ENCODE data around the gene LCN12.

DNA sequence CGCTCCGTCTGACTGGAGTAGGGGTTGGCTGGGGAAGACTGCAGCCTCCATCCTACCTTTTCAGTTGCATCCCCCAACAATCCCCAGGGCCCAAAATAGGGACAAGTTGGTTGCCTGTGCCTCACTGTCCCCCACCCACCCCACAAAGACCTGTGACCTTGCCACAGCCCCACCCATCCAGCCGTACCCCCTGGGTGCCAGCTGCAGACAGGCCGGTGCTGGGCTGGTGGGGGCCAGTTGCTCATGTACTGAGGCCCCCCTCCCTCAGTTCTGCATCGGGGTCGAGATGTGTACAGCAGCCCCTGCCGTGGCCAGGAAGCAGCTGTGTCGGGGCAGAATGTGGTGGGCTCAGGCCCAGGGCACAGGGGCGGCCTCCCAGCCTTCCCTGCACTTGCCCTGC, 31.1 kb downstream of the LCN12 start:
- TF ChIP-seq, protein P1, sequence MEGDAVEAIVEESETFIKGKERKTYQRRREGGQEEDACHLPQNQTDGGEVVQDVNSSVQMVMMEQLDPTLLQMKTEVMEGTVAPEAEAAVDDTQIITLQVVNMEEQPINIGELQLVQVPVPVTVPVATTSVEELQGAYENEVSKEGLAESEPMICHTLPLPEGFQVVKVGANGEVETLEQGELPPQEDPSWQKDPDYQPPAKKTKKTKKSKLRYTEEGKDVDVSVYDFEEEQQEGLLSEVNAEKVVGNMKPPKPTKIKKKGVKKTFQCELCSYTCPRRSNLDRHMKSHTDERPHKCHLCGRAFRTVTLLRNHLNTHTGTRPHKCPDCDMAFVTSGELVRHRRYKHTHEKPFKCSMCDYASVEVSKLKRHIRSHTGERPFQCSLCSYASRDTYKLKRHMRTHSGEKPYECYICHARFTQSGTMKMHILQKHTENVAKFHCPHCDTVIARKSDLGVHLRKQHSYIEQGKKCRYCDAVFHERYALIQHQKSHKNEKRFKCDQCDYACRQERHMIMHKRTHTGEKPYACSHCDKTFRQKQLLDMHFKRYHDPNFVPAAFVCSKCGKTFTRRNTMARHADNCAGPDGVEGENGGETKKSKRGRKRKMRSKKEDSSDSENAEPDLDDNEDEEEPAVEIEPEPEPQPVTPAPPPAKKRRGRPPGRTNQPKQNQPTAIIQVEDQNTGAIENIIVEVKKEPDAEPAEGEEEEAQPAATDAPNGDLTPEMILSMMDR (optimal IDR thresholded peaks at IDR 0.05 in 1 of 3, IDR thresholded peaks at IDR 0.05 in 1 of 3, conservative IDR thresholded peaks at IDR 0.05 in 1 of 3; ENCODE audit: extremely low read depth in 1 of 3, insufficient read depth in 2 of 3, low read length in 3 of 3) = no peak
- TF ChIP-seq EZH2 (IDR thresholded peaks at IDR 0.05; ENCODE audit: low read length) = no peak
